GM12873 (cell line): Measurements from ENCODE around the gene DNAJC25.

Source experiments
- TF ChIP-seq, protein P1 (sequence below): IDR thresholded peaks from 2 replicates; pipeline ENCODE4 v1.5.1; 2012; ENCODE audit warnings: low read depth, mild to moderate bottlenecking, moderate library complexity, low read length, control low read depth; ENCODE audit not compliant: insufficient read depth; ENCODE audit errors: missing control alignments

Gene DNAJC25

DNA sequence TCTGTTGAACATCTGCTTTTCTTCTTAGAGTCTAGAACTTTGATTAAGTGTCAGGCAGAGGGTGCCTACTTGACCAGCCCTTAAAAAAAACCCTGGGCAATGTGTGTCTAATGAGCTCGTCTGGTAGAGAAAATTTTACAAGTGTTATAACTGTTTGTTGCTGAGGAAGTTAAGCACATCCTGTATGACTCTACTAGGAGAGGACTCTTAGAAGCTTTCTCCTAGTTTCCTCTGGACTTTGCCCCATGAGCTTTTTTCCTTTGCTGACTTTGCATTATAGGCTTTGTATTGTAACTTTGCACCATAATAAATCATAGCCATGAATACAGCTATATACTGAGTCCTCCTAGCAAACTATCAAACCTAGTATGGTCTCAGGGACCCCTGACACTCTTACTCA lies 69.6 kb downstream of the DNAJC25 start:
- TF ChIP-seq, protein P1, sequence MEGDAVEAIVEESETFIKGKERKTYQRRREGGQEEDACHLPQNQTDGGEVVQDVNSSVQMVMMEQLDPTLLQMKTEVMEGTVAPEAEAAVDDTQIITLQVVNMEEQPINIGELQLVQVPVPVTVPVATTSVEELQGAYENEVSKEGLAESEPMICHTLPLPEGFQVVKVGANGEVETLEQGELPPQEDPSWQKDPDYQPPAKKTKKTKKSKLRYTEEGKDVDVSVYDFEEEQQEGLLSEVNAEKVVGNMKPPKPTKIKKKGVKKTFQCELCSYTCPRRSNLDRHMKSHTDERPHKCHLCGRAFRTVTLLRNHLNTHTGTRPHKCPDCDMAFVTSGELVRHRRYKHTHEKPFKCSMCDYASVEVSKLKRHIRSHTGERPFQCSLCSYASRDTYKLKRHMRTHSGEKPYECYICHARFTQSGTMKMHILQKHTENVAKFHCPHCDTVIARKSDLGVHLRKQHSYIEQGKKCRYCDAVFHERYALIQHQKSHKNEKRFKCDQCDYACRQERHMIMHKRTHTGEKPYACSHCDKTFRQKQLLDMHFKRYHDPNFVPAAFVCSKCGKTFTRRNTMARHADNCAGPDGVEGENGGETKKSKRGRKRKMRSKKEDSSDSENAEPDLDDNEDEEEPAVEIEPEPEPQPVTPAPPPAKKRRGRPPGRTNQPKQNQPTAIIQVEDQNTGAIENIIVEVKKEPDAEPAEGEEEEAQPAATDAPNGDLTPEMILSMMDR = no peak
